ENCODE results near the gene HMSD. TPM values are rescaled to one million over a fixed set of nuclear protein-coding genes. Genes with fewer than 3 reads are reported as not detected.

HMSD gene
- polyA plus RNA-seq, 3 donors = 0.03 to 0.22 (median 0.07) TPM

DNA sequence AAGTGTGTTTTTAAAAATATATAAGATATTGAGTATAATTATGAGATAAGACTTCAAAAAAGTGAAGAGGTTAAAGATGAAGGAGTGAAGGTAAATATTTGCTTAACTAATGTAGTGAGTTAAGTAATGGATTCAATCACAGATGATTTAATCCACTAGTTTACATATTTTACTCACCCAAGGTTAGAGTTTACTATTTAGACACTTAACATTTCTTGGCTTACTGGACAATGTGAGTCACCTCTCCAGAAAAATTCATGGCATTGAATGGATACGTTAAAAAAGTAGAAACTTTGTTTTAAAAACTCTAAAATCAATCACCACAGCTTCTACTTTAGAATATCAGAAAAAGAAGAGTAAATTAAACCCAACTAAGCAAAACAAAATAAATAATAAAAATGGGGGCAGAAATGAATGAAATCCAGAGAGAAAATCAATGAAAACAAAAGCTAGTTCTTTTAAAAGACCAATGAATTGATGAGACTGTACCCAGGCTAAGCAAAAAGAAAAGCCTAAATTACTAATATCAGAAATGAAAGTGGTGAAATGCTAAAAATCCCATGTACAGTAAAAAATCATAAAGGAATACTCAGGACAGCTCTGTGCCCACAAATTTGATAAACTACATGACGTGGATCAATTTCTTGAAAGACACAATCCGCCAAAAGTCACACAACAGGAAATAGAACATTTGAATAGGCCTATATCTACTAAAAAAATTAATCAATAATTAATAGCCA is 1.9 kb upstream of the HMSD start:
- 86 to 90% (median 89%) methylated on average over 3 of the region's 3 CpGs for WGBS, 3 donors
- no peak overlapping the region for H3K27ac ChIP-seq (ENCODE audit: low read depth, low read length)

GRCh38 chr18:63951302-63951705 is 2.2 kb downstream of the HMSD start:
- H3K27ac ChIP-seq (ENCODE audit: low read depth, low read length) = no peak overlapping the region
- 72 to 79% (median 73%) methylated on average over 4 of the region's 4 CpGs for WGBS, 3 donors

DNA sequence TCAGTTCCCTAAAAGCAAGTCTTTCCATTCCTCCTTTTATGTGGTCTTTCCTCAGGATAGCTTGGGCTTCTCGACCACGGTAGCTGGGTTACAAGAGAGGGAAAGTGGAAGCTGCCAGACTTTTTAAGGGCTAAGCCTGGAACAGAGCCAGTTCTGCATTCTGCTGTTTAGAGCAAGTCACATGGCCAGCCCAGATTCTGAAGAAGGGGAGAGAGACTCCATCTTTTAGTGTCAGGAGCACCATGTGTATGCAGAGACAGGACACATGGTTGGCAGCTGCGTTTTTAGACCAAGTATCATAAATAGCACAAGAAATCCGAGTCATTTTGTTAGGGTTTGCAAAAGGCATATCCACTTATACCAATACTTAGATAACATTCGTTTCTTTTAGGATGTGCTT is 4.7 kb downstream of the HMSD start:
- H3K27ac ChIP-seq (ENCODE audit: low read depth, low read length) = no peak overlapping the region
- WGBS, 3 donors = 49 to 78% (median 55%) methylated on average over 5 of the region's 5 CpGs

- WGBS, 3 donors = 60 to 71% (median 66%) methylated on average over 4 of the region's 4 CpGs
- no peak overlapping the region for H3K27ac ChIP-seq (ENCODE audit: low read depth, low read length)
Observed at GRCh38 chr18:63956755-63957154, 7.7 kb downstream of the HMSD start.

GRCh38 chr18:63960891-63961290 is 11.8 kb downstream of the HMSD start:
- H3K27ac ChIP-seq (ENCODE audit: low read depth, low read length) = no peak overlapping the region
- 40 to 58% (median 53%) methylated on average over 1 of the region's 1 CpG for WGBS, 3 donors

GRCh38 chr18:63961435-63961980 is 12.4 kb downstream of the HMSD start:
- no peak overlapping the region for H3K27ac ChIP-seq (ENCODE audit: low read depth, low read length)
- WGBS, 3 donors = 66 to 70% (median 69%) methylated on average over 5 of the region's 5 CpGs

GRCh38 chr18:63962137-63962536 is 13.0 kb downstream of the HMSD start:
- 31 to 53% (median 32%) methylated on average over 1 of the region's 1 CpG for WGBS, 3 donors
- H3K27ac ChIP-seq (ENCODE audit: low read depth, low read length) = no peak overlapping the region

DNA sequence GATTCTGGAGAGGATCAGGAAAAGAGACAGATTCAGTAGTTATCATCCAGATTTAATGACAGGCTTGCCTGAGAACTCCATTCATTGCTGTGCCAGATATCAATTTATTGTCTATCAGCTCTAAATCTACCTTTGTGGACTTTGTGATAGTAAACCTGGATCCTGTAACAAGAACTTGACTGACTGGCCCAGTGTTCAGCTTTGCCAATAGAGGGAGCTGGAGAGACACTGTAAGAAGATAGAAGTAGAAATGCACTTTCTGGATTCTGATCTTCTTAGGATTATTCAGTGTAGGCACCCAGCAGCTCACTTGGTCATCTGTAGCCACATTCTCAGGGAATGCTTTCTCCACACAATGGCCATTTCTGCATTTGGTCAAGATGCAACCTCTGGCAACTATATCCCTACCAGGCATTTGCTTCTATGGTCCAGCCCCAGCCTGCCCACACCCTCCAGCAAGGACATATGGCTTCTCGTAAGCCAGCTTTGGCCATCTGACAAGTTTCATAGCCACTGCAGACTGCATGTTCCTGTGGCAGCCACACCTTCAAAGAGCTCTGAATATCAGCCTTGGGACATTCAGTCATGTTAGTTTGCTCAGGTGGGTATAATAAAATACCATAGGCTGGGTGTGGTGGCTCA is 14.6 kb downstream of the HMSD start:
- WGBS, 3 donors = 27 to 83% (median 47%) methylated on average over 1 of the region's 1 CpG
- no peak overlapping the region for H3K27ac ChIP-seq (ENCODE audit: low read depth, low read length)

- H3K27ac ChIP-seq (ENCODE audit: low read depth, low read length) = no peak overlapping the region
Observed at GRCh38 chr18:63964908-63965307, 15.8 kb downstream of the HMSD start.

GRCh38 chr18:63965716-63966330 is 16.7 kb downstream of the HMSD start:
- WGBS, 3 donors = 85 to 89% (median 87%) methylated on average over 5 of the region's 5 CpGs
- H3K27ac ChIP-seq (ENCODE audit: low read depth, low read length) = no peak overlapping the region

- peak within 1 kb of the TSS; percentile 93 for H3K27ac ChIP-seq (ENCODE audit: low read depth, low read length)
- whole genome bisulfite sequencing, 3 donors = 0 to 1% (median 0%) methylated on average over 49 to 62 of the region's 62 CpGs
Observed at GRCh38 chr18:63969942-63970808, 21.1 kb downstream of the HMSD start, which contains the start of gene SERPINB8. Gene SERPINB8 (plus strand): TSS chr18:63970081. CDS start chr18:63978309, 8,228 bp downstream.

DNA sequence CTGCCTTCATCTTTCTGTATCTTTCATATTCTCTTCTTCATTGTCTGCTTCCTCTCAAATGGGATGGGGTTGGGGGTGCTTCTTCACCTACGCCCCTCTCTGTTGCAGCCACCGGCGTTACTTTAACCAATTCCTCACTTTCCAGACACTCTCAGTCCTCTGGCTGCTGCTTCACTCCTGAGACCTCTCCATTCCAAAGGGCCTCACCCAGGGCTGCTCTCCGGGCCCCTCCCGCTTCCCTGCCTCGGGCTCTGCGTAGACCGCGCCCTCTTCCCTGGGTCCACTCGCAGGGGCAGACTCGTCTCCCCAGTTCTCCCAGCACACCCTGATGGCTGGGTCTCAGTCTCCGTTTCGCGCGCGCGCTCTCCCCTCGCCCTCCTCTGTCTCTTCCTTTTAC is 21.7 kb downstream of the HMSD start:
- WGBS, 3 donors = 17 to 29% (median 25%) methylated on average over 18 of the region's 18 CpGs
- peak overlapping the region; percentile 9 for H3K27ac ChIP-seq (ENCODE audit: low read depth, low read length)

DNA sequence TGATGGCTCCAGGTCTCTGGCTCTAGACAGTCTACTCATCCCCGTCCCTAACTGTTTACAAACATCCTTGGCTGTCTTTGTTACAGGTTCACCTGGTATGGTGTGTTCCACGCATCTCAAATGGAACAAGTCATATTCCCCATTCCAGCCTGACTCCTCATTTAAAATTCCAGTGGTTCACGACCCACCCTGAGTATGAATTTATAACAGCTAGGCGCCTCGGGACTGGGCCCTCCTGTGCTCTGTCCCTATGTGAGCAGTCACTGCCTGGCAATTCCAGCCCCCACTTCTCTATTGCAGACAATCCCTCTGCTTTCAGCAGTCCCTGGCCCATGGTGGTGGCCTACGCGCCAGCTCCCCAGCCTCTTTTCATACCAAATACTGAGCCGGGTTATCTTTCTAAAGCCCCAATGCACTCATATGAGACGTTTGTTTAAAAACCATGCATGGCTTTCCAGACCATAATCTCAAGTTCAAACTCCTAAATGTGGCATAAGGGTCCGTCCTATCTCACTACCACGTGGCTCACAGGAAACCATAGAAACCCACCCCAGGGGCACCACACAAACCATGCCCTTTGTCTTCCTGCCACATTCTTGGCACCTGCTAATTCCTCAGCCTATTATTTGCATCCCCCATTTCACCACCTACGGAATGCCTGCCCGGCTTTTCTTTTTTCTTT is 22.4 kb downstream of the HMSD start:
- H3K27ac ChIP-seq (ENCODE audit: low read depth, low read length) = no peak overlapping the region
- 63 to 84% (median 68%) methylated on average over 13 of the region's 13 CpGs for WGBS, 3 donors

GRCh38 chr18:63972002-63972376 is 22.9 kb downstream of the HMSD start:
- 58 to 95% (median 66%) methylated on average over 5 of the region's 5 CpGs for WGBS, 3 donors

GRCh38 chr18:63974991-63975390 is 25.9 kb downstream of the HMSD start:
- H3K27ac ChIP-seq (ENCODE audit: low read depth, low read length) = no peak overlapping the region
- WGBS, 3 donors = 20 to 43% (median 28%) methylated on average over 2 of the region's 2 CpGs

More at GRCh38 chr18:63972002-63972376, 22.9 kb downstream of the HMSD start:
- H3K27ac ChIP-seq (ENCODE audit: low read depth, low read length) = no peak overlapping the region

DNA sequence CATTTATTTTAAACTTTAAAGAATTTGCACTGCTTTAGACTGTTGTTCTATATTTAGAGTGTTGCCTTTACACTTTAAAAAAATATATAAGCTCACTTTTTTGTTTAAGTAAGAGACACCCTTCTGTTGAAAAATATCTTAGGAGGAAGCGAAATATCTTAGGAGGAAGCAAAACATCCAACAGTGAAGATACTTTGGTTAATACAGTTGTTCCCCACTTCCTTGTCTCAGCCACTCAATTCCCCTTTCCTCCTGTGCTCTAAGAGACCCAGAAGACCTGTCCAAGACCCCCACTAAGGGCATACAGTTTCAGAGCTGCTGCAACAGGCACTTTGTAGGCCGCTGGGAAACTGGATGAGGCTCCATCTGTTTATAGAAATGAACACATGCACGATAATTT is 26.5 kb downstream of the HMSD start:
- H3K27ac ChIP-seq (ENCODE audit: low read depth, low read length) = no peak overlapping the region
- 45 to 71% (median 48%) methylated on average over 3 of the region's 3 CpGs for WGBS, 3 donors

DNA sequence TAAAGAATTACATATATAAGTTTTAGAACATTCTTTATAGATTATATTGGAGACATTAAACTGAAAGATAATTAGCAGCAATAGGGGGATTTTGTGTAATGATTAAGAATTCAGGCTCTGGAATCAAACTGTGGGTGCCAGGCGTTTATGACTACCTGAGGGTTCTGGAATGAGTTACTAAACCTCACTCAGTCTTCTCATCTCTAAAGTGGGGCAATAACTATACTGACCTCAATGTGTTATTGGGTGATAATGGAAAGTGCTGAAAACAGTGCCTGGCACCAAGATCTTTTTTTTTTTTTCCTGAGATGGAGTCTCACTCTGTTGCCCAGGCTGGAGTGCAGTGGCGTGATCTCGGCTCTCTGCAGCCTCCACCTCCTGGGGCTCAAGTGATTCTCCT is 27.9 kb downstream of the HMSD start:
- 91 to 96% (median 93%) methylated on average over 3 of the region's 3 CpGs for WGBS, 3 donors
- no peak overlapping the region for H3K27ac ChIP-seq (ENCODE audit: low read depth, low read length)

DNA sequence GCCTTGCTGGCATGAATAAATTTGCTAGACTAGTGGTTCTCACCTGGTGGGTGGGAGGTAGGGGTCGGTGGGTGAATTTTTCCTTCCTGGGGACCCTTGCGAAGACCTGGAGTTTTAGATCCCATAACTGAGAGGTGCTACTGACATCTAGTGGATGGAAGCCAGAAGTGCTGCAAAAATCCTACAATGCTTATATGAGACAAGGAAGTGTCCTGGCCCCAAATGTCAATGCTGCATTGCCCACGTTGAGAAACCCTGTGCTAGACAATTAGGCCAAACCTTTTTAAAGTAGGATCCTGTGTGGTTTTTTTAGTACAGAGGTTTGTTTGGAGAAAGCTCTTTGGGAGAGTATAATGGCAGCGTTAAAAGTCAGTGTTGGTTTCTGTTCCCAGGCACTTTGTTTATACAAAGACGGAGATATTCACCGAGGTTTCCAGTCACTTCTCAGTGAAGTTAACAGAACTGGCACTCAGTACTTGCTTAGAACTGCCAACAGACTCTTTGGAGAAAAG is 30.4 kb downstream of the HMSD start:
- H3K27ac ChIP-seq (ENCODE audit: low read depth, low read length) = no peak overlapping the region
- WGBS, 3 donors = 9 to 23% (median 14%) methylated on average over 6 of the region's 6 CpGs

Measured in adipose tissue (tissue), 3 donors.